HG02970 (cell line): Measurements from ENCODE around the gene AHDC1.

ENCODE experiments used
- ATAC-seq: cut with Tn5 transposase; IDR thresholded peaks from one replicate; pipeline ENCODE4 v1.9.1; 2021; ENCODE audit warnings: mild to moderate bottlenecking, moderate library complexity, moderate number of reproducible peaks; ENCODE audit not compliant: unreplicated experiment, low FRiP score

AHDC1 gene

DNA sequence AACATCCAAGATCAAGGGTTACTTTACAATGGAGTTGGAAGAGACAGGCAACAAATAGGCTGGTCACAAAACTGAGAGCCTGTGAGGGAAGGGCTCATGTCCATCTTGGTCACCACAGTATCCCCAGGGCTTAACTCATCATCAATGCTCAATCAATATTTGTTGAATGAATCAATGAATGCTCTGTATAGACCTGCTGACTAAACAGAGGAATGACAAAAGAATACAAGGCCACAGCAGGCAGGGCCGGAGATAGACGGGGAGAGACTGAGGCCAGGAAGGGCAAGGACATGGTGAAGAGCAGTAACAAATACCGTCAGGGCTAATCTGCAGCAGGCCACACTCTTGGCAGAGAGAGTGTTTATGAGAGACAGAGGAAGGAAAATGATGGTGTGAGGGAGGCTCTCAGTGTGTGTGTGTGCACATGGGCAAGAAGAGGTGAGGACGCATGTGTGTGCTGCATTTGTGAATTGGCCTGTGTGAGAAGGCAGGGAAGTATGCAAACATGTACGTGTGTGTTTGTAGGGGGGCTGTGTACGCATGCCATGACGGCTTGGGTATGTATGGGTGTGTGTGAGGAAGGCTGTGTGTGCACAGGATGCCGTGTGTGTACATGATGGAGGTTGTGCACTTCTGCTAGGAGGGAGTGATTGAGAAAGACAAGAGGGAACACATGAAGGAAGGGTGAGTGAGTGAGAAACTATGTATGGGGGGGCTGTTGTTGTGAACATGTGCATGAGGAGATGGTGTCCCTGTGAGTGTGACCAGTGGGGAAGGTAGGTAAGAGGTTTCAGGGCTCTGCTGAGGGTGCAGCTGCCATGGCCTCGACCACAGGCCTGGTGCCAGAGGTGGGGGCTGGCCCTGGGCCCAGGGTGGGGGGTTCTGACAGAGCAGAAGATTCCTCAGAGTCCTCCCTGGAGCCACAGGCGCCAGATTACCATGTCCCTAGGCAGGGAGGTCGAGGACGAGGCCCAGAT, 15.4 kb downstream of the AHDC1 start:
- ATAC-seq, result no peak

DNA sequence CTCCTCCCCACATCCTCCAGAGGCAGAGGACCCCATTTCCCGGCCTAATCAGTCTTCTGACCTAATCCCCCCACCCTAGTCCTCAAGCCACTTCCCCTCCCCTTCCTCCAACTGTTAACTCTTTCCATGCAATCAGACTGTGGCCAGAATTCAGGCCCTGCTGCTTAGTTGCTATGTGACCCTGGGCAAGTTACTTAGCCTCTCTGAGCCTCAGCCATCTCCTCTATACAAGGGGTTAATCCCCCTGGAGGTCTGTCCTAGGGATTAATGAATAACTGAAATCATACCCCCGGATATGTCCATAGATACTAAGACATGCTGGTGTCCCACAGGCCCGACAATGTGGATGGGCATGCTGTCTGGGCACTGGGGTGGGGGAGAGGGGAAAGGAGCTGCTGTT, 18.3 kb downstream of the AHDC1 start:
- ATAC-seq, result no peak

DNA sequence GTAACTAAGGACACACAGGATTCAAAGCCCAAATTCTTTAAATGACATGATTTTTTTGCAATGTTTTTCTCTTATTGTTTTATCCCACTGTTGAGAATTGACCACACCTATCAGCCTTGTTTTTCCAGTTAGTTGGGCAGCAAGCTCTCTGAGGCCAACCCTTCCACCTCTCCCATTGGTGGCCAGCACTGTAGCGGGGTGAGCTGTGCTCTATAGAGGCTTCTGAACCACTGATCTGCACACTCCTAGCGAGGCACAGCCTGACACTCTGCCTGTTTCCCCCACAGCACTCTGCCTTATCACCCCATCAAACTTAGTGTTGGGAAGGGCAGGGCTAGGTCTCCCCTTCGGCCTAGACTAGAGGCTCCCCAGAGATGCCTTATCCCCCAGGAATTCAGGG, 19.5 kb downstream of the AHDC1 start:
- no peak for ATAC-seq

DNA sequence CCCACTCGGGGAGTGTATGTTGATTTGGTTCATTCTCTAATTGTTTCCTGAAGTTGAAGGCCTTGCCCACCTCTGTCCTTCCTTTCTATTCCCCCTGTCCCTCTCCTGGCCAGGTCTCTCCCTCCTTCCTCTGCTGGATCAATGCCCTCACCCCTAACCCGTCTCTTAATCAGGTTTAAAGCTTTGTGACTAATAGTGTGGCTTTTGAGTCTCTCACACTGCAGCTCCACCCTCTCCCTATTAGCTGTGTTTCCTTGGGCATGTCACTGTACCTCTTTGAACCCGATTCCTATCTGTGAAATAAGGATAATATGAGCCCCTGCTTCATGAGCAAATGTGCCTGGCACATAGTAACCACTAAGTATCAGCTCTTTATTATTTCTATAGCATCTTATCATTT, 20.5 kb downstream of the AHDC1 start:
- ATAC-seq, result no peak

DNA sequence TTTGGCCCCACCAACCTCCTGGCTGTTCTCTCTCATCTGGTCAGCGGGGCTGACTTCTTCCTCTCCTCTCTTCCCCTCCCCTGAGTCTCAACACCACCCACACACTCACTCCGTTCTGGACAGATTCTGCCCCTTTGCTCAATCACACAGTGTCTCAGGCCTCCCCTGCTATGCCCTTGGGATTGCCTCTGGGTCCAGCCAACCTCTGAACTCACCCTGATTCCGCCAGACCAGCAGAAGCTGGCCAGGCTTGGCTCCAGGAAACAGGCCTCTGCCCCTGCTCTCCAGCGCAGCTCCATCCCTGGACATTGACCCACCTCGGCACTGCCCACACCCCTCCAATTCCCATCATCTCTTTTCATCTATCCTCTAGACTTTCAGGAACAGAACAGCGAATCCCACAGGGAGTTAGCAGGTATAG, 22.1 kb downstream of the AHDC1 start:
- ATAC-seq, result no peak

DNA sequence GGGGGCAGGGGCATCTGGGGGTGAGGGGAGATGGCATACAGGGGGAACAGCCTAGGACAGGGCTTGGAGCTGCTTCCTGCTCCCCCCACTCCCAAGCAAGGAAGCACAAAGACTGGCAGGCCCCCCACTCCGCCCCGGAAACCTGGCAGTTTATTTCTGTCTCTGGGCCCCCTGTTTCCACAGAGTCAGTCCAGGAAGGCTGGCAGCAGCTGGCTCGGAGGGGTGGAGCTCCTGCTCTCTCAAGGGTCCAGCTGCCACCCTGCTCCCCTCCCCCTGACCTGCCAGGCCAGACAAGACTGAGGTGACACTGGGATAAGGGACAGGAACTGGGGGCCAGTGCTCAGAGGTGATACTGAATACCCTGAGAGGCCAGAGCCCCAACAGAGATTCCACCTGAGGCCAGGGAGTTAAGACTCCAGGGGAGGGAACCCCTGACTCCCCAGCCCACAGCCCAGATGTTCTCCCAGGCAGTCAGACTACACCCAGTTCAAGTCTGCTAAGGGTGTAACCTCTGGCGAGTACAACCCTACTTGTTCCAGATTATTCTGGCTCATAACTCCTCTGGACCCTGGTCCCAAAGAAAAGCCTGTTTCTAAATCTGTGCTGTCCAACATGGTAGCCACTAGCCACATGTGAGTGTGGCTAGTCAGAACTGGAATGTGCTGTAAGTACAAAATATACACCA, 26.3 kb downstream of the AHDC1 start:
- ATAC-seq, result no peak

DNA sequence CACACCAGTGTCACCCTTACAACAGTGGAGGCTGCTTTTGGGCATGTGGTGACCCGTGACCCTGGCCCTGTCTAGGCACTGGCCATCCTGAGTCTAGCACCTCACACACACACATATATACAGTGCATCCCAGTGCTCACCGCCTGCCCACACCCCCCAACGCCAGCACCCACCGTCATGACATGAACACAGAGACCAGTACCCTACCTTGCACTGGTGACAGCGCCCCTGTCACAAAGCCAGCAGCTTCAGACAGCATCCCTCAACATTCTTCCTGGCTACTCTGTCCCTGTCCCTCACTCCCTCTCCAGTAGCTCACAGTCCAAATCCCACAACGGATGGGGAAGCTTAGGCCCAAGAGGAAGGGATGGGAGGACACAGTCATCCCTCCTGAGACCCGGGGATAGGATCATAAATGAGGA, 27.1 kb downstream of the AHDC1 start:
- ATAC-seq, result no peak

DNA sequence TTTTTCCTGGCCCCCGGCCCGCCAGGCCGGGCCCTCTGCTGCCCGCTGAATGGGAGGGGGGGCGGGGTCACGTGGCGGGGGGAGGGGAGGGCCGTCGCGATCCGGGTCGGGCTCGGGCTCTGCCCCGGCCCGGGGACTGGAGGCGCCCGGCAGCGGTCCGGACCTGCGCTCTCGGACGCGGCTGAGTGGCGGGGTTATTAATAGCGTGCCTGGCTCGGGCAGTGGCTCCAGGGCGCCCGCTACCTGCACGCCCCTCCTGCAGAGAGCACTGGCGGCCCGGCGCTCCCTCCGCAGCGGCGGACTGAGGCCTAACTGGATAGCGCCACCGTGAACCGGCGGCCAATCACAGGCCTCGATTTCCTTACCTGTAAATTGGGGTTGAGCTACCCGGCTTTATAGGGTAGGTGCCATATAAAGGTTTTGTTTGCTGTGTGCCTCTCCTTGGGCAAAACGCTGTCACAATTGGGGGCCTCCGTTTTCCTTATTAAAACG, 28.1 kb downstream of the AHDC1 start:
- ATAC-seq, result no peak

DNA sequence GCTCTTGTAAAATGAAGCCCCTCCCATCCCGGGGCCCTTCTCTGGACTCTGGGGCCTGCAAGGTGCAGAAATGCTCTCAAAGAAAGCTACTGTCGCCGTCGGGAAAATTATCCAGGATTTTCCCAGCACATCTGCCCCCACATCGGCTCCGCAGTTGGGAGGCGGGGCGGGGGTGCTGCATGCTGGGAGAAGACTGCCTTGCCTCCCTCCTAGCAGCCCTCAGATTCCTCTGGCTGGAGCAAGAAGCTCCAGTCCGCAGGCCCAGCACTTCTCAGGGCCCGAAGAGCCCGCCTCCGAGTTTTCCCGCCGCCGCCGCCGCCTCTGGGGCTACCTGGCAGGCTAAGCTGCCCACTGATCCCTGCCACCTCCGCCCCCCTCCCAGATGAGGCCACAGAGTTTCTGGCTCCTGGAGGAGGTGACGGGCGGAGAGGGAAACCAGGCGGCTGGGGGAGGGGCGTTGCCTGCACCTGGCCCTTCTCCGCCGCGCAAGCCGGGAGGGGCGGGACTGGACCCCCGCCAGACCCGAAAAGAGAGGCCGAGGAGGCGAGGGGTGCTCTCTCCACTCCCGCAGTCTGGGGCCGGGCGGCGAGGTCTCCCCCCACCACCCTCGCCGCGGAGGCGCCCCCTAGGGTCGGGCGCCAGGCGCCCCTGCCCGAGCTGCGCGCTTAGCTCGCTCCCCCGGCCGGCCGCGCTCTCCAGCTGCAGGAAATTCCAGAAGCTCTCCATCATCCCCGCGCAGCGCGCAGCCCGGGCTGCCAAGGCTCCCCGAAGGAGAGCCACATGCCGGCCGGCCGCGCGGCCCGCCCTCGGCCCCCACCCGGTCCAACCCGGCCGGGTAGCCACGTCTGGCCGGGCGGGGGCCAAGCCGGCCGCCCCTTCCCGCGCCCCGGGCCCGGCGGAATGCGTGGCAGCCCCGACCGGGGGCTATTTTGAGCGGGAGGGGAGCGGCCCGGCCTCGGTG, 28.8 kb downstream of the AHDC1 start:
- no peak for ATAC-seq

DNA sequence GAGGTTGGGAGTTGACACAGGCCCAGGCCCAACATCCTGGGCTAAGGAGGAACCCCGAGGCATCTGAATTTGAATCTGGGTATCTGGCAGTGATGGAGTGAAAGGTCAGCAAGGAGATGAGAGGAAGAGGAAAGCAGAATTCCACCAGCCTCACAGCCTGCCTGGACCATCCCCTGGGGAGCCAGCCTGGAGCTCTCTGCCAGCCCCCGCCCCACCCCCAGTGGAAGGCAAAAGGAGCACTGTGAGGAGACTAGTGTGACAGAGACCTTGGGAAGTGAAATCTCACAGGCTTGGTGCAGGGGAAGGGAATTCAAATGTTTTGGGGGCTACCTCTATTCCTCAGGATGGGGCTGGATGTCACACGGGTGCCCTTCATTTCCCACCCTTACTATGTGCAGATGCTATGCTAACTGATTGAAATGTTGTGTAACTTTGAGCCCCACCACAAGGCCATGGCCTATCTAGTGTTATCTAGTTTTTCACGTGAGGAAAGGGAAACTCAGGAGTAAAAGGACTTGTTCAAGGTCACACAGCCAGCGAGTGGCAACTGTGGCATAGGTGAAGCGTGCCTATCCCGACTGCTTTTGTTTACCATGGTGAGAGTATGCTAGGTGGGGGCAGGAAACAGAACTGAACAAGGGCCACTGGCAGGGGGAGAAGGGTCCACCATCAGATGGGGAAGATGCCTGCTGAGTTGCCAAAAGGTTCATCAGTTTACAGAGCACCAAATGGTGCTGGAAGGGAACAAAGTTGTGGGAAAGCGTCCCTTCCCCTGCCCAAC, 29.8 kb downstream of the AHDC1 start:
- ATAC-seq, result no peak

DNA sequence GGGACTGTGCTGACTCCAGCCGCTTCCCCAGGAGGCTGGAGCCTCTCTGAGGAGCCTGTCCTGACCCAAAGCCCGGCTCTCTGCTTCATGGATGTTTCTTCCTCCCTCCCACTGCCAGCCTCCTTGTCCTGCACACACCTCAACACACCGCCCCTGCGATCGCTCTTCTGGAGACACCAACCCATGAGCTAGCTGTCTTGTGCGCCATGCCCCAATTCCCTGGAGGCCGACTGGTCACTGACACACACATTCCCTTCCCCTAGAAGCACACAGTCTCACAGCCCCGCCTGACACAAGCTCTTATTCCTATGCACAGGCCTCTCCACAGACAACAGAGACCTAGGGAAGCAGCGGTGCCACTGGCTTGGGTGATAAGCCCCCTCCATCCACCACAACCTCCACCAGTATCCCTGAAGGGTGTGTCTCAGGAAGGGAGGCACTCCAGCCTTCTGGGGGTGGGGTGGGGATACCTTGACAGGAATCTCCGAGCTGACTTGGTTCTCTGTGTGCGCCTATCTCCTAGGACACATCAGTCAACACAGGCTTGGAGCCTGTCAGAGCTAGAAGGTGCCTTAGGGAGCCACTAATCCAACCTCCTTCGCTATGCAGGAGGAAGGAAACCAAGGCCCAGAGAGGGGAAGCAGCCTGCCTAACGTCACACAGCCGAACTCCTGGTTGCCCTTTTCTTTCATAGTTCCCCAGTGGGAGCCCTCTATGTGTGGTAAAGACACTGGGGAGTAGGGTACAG, 31.1 kb downstream of the AHDC1 start:
- ATAC-seq, result no peak

DNA sequence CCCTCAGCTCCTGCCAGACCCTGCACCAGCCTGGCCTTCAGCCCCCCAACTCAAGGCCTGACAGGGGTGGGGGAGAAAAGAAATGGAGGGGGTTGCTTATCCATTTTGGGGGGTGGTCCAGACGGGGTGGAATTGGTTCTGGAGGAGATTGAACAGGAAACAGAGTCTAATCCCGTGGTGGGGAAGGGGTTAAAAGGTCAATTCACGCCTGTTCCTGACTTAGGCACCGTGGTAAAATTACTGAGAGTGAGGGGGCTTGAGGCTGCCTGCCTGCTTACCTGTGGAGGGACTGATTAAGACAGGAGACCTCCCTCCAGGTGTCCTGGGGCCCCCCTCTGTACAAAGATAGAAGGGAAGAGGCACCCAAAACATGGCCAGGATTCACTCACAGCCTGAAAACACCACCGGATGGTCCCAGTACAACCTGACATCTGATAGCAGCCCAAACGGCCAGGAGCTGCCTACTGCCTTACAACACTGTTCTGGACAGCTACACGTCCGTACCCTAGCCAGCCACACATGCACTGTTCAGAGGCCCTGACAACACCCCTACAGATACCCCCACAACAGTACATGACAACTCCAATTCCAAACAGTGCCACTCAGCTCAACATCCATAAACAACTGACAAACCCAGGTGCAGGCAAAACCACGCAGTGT, 31.8 kb downstream of the AHDC1 start:
- ATAC-seq, result no peak

DNA sequence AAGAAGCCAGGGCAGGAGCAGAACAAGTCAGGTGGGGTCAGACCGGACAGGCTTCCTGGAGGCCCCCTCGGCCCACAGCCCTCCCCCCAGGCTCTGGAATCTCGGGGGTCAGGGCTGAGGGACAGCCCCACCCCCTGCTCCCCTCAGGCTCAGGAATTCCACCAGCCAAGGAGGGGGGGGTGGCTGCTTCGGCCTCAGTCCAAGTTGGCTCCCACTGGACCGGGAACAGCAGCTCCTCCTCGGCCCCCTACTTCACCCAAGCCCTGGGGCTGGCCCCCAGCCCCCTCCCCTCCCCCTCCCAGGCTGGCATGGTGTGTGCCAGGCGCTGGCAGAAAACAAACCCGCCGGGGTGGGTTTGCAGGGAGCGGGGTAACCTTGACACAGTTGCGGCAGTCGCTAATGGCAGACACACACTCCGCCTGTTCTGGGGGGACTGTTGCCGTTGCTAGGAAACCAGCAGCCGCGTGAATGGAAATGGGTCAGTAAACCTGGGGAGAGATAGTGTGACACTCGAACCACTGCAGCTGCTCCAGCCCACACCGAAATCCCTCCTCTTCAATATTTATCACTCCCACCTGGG, 32.4 kb downstream of the AHDC1 start:
- ATAC-seq, result no peak

DNA sequence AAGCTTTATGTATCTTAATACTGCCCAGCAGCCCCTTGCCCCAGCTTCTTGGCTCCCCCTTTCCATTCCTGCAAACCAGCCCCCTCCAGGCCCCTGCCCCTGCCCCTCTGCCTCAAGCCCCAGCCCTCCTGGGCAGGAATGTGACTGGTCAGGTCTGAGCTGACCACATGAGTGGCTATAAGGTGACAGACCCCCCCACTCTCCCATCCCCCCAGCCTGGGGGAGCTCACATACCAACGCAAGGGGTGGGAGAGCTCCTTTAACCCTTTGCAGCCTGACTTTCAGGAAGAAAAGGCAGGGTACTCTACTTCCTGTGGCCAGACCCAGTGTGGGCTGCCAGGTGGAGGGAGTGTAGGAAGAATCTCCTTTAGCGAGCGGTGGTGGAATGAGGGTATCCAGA, 33.2 kb downstream of the AHDC1 start:
- no peak for ATAC-seq

DNA sequence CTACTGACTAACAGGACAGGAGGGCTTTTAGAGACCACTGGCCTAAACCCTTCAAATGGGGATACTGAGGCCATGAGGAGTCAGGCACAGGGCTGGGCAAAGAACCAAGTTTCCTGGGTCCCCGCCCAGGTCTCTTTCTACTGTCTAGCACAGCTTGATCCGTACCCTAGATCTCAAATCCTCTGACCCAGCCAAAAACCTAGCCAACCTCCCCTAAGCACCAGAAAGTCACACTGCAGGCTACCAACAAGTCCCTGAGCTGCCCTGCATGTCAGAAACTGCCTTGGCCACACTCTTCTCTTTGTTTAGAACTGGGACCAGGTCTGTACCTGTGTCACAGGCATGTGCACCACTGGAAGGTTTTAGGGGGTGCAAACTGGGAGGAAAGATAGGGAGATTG, 33.6 kb downstream of the AHDC1 start:
- ATAC-seq, result no peak

DNA sequence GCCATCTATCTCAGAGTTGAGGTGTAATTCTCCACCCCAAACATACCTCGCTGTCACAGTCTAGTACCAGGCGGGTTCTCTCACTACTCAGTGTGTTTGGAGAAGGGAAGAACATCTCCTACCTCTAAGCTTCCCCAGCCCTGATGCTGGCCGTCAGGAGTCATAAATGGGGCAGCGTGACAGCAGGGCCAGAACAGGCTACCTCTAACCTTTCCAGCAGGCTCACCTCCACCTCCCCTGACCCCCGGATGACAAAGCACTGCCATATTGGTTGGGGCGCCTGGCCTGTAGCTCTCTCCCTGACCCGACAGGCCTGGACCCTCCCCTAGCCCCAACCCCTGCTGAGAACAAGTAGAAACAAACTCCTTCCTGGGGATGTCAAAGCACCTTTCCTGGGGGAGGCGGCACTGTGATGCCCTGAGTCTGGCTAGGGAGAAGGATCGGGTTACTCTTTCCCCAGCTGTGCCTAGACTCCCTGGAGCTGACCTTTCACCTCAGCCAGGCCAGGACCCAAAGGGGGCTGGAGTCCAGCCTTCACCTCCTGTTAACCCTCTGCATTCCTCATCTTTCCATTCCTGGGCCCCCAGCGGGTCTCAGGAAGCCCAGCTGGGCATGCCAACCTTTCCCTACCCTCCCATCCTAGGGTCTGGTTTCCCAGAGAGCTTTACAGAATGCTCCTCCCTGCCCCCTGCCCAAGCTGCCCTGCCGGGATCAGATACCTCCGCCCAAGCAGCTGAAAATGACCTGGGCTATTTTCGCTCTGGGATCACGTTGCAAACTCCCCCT, 34.2 kb downstream of the AHDC1 start:
- ATAC-seq, result no peak

DNA sequence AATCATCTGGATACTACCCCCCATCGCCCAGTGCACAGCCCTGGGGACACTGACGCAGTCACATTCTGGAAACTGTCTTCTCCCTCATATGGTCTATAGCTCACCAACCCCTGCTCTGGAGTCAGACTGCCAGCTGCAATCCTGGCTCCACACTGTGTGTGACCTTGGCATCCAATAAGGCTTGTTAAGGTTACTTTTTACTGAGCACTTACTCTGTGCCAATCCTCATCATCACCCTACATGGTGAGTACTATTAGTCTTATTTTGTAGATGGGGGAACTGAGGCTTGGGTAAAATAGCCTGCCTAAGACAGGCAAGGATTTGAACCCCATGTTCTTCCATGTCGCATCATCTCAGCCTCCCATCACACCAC, 34.9 kb downstream of the AHDC1 start:
- no peak for ATAC-seq
